Dermis blood vessel endothelial cell (primary cell): ENCODE measurements around the gene ARHGEF28. TPM values are rescaled to one million over a fixed set of nuclear protein-coding genes. Genes with fewer than 3 reads are reported as not detected.
A peak's percentile ranks its signal among the peaks of the same experiment; 100 is the strongest.

Experiments
- DNase-seq: peaks from one replicate; pipeline ENCODE4 v3.0.0; 2010
- total RNA-seq: library from RNA; depleted of rRNA; stranded (reverse); fragments of >200 nt; gene quantifications from 2 replicates; pipeline ENCODE4 v1.2.3, GENCODE V29; 2014

ARHGEF28 gene, protein sequence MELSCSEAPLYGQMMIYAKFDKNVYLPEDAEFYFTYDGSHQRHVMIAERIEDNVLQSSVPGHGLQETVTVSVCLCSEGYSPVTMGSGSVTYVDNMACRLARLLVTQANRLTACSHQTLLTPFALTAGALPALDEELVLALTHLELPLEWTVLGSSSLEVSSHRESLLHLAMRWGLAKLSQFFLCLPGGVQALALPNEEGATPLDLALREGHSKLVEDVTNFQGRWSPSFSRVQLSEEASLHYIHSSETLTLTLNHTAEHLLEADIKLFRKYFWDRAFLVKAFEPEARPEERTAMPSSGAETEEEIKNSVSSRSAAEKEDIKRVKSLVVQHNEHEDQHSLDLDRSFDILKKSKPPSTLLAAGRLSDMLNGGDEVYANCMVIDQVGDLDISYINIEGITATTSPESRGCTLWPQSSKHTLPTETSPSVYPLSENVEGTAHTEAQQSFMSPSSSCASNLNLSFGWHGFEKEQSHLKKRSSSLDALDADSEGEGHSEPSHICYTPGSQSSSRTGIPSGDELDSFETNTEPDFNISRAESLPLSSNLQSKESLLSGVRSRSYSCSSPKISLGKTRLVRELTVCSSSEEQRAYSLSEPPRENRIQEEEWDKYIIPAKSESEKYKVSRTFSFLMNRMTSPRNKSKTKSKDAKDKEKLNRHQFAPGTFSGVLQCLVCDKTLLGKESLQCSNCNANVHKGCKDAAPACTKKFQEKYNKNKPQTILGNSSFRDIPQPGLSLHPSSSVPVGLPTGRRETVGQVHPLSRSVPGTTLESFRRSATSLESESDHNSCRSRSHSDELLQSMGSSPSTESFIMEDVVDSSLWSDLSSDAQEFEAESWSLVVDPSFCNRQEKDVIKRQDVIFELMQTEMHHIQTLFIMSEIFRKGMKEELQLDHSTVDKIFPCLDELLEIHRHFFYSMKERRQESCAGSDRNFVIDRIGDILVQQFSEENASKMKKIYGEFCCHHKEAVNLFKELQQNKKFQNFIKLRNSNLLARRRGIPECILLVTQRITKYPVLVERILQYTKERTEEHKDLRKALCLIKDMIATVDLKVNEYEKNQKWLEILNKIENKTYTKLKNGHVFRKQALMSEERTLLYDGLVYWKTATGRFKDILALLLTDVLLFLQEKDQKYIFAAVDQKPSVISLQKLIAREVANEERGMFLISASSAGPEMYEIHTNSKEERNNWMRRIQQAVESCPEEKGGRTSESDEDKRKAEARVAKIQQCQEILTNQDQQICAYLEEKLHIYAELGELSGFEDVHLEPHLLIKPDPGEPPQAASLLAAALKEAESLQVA (N-terminal part only)
- total RNA-seq: 115 and 151 TPM in 2 replicates

DNA sequence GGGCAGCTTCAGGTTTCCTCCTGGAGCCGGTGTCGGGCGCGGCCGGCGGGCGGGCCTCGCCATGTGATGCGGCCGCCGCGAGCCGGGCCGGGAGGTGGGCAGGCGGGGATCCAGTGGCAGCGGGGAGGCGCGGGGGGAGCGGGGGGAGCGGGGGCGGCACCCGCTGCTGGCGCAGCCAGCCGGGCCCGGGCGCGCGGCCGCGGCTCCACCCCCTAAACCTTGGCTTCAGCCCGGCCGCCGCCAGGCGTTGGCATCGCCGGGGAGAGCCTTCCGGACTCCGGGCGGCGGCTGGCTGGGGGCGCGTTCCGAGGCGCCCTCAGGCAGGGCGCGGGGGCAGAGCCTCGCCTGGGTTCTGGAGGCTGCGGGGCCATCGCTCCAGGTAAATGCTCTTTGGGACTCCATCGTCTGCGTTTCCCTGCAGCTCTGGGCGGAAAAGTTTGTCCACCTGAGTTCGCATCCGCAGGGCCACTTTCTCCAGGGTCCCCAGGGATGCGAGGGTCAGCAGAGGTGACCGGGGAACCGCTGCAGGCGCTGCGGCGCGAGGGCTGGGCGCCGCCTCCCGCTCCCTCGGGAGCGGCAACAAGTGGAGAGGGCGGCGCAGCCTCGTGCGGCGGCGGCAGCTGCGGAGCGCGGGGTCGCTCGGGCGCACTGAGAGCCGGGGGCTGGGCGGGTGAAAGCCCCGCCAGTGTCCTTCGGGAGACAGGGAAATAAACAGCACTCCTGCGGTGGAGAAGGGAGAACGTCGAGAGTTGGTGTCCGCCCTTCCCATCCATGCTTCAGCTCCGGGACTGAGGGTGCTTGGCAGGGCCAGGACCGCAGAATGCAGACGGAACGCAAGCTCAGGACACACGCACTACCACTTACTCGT, at the start of gene ARHGEF28:
ARHGEF28 (plus strand) TSS at position 253 of the 868 bp plus-strand sequence. CDS start 58,656 bp downstream, outside the sequence.
- DNase-seq: peak; percentile 79

DNA sequence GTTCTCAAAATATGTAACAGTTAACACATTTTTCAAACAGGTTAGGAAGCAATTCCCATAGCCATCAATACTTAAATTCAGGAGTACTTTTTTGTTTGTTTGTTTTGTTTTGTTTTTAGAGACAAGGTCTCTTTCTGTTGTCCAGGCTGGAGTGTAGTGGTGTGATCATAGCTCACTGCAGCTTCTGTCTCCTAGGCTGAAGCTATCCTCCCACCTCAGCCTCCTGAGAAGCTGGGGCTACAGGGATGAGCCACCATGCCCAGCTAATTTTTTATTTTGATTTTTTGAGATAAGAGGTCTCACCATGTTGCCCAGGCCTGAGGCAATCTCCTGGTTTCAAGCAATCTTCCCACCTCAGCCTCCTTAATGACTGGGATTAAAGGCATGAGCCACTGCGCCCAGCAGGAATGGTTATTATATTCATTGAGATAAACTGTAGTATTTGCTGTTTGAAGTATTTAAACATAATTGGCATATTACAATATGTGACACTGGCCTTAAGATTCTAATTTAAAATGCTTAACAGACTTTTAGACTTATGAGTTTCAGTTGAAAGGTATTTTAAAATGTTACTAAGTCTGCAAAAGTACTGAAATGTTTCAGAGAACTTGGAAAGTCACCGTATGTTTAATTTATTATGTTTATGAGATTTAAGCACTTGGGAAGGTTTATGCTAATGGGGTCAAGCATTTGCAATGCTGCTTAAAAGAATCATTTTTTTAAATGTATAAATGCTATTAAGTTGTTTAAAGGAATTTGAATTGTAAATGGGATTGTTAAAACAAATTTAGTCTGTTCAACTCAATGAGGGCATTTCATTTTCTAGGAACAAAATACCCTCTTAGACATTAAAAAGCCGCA, 43.5 kb upstream of the ARHGEF28 start:
- DNase-seq: no peak

DNA sequence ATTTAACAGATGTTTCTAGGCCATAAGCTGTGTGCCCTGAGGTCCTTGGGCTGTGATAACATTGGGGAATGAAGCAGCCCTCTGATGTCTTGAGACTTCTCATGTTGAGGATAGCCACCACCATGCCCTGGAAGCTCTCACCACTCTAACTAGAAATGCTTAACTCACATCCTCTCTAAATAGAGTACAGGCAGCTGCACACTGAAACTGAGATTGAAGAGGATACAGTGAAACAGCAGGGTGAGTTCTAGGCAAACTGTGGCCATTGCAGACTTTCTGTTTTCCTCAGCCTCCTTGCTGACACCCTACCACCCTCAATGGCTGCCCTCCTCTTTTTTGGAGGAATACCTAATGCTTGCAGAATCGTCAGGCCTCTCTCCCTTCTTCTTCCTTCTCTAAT, 38.1 kb upstream of the ARHGEF28 start:
- no peak for DNase-seq

DNA sequence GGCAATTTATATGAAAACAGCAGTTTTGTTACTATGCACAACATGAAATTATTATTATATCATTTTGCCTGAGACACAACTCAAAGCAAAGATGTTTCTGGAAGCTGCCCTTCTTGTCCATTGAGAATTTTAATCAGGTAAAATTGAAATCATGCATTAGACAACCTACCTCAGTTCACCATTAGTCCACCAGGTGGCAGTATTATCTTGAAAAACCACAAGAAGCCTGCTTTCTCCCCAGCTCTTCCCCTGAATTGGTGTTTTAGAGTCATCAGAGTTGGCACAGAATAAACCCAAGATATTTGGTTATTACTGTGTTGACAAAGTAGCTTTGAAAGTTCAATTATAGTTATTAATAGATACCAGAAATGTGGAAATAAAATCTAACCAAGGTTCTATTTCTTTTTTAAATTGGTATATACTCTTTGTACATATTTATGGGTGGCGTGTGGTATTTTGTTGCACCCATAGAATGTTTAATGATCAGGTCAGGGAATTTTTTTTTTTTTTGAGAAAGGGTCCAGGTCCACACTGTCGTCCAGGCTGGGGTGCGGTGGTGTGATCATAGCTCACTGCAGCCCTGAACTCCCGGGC, 34.8 kb upstream of the ARHGEF28 start:
- peak; percentile 94 for DNase-seq

DNA sequence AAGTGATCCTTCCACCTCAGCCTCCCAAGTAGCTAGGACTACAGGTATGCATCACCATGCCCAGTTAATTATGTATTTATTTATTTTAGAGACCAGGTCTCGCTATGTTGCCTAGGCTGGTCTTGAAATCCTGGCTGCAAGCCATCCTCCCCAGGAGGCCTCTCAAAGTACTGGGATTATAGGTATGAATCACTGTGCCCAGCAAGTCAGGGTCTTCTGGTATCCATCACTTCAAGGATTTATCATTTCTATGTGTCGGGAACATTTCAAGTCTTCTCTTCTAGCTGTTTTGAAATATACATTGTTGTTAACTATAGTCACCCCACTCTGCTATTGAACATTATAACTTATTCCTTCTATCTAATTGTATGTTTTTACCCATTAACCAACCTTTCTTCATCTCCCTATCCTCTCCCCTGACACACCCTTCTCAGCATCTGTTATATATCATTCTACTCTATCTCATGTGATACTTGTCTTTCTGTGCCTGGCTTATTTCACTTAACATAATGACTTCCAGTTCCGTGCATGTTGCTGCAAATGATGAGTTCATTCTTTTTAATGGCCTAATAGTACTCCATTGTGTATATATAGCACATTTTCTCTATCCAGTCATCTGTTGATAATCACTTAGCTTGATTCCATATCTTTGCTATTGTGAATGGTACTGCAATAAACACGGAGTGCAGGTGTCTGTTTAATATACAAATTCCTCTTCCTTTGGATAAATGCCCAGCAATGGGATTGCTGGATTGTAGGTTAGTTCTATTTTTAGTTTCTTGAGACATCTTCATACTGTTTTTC, 34.1 kb upstream of the ARHGEF28 start:
- DNase-seq: peak; percentile 35

DNA sequence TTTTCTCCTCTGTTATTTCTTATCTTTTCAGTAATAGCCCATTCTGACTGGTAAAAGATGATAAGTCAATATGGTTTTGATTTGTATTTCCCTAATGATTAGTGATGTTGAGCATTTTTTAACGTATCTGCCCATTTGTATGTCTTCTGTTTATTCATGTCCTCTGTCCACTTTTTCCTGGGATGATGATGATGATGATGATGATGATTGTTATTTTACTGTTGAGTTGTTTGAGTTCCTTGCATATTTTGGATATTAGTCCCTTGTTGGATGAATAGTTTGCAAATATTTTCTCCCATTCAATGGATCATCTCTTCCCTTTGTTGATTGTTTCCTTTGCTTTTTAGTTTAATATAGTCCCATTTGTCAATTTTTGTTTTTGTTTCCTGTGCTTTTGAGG, 33.4 kb upstream of the ARHGEF28 start:
- DNase-seq: peak; percentile 12

DNA sequence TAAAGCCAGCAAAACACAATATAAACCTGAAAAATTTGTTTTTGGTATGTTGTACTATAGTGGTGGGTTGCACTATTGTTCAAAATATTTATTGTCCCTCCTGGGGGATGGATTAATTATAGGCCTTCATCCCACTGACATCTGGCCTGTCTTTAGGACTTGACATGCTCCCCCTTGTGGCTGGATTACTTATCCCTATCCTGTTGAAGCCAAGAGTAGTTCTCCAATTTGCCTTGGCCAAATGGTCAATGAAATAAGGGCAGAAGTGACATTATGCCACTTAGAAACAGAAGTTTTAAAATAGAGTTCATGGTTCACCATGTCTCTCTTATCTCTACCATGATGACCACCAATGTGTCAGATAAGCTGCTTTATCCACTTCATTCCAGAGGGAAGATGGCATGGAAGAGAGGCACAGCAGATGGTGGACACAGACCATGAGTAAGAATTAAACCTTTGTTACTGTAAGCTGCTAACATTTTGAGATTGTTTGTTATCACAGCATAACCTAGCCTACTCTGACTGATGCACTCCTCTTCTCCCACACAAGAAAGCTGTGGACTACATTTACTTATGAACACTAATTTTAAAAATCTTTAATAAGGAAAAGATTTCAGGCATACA, 29.2 kb upstream of the ARHGEF28 start:
- DNase-seq: peak; percentile 72

DNA sequence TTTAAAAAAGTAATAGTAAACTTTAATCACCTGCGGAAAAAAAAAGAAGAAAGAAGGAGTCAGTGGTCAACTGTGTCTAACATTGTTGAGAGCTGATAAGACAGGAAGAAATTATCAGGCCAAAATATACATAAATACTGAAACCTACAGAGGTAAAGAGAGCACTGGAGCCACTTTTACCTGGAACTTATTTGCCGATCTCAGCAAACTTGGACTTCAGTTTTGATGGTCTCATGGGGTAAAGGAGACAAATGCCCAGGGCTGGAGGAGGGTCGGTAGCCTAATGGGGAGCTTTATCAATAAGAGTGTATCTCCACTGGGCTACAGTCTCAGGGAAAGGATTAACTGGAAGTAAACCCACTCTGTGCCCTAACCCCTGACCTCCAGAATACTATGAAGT, 26.6 kb upstream of the ARHGEF28 start:
- DNase-seq: no peak

DNA sequence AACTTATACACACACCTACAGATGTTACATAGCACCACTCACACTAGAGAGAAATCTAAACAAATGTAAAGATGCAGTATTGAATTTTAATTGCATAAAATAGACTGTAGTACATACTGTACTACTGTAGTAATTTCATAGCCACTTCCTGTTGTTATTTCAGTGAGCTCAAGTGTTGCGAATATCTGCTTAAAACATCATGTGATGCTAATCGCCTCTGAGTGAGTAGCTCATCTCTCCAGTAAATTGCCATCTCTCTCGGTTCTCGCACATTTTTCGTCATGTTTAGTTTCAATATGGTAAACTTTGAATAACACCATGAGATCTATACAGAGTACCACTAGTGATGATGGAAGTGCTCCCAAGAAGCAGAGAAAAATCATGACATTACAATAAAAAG, 22.0 kb upstream of the ARHGEF28 start:
- peak; percentile 61 for DNase-seq

DNA sequence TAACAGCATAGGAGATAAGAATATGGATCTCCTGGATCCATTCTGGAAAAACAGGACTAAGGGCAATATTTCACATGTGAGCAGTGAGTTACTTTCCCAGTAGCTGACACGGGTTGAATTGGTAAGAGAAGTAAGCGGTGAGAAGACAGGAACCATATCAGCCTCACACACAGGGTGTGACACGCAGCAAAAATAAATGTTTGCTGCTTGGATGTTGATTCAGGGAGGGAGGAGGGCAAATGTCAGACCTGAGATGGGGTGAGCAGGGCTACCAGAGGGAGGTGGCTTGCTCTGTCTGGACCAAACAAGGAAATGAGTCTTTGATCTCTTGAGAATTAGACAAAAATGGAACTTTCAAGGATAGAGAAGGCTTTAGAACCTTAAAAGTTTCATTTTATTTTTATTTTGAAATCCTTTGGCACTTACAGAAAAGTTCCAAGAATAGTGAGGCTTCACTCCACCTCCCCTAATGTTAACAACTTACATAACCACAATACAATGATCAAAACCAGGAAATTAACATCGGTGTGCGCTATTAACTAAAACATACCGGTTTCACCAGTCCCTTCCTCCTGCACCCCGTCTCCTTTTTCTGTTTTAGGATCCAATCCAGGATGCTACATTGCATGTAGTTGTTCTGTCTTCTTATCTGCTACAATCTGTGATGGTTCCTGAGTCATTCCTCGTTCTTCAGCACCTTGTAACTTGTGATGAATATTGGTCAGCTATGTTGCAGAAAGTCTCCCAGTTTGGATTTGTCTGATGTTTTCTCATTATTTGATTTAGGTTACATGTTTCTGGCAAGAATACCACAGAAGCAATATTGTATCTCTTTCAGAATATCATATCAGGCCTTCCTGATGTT, 20.5 kb upstream of the ARHGEF28 start:
- peak; percentile 73 for DNase-seq

DNA sequence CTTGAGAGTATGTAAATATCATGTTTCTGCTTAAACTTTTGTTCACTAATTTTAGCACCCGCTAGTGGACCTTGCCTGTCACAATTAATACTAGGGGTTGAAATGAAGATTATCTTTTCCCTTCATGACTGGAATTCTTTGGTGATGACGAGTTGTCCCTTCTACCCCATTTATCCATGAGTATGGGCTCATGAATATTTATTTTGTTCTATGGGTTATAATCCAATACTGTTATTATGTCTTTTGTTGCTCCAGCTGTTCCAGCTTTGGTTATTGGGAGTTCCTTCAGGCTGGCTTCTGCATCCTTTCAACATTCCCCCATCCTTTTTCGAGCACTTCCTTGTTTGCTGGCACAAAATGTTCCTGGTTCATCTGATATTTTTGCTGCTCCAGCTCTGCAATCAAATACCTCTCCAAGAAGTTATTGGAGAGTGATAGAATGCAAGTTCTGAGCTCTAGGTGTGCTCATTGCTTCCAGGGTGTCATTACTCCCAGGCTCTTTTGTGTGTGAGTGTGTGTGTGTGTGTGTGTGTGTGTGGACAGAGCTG, 19.7 kb upstream of the ARHGEF28 start:
- DNase-seq: no peak

DNA sequence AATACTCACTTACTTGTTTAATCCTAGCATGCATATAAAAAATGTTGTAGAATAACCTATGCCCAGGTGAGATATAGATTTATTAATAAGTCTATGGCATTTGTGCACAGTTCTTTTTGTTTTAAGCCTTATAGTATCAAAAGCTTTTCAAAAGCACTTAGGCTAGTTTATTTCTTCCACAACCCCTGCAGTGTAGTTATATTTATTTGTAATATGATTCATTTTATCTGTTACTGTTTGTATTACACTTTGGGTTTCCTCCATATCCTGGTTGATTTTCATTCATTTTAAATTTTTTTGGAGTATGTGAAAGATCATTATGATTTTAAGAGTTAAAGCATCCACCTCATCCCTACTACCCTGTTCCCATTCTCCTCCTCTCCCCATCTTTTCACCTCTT, 18.8 kb upstream of the ARHGEF28 start:
- DNase-seq: no peak

DNA sequence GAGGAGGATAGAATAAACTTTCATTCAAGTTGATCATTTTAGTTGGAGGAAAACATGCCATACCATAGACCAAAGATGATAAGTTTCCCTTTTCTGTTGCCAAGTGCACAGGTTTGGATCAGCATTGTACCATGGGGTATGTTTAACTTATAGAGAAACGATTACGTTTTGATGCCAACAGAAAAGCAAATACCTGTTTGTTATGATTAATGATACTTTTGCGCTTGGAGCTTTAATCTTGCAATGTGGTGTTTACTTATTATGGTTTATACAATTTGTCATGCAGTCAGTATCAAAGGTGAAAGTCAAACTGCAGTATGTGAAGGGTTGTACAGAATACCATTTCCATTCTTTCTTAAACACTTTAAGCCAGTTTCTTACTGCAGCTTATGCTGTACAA, 13.2 kb upstream of the ARHGEF28 start:
- DNase-seq: no peak

DNA sequence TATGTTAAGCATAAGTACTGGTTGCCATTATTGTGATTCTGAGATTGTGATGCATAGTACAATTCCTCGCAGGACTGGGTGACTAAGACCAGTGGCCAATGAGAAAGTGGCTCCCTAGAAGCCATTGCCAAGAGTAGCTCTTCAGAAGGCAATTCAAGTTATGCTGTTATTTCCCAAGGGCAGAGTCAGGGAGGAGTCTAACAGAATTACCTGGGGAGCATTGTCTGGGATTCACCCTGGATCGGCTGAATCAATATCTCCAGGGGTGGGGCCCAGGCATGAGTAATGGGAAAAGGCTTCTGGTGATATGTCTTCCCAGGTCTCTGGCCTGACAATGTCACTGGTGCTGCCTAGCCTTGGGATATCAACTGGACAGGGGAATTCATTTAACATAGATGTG, 10.9 kb upstream of the ARHGEF28 start:
- no peak for DNase-seq

DNA sequence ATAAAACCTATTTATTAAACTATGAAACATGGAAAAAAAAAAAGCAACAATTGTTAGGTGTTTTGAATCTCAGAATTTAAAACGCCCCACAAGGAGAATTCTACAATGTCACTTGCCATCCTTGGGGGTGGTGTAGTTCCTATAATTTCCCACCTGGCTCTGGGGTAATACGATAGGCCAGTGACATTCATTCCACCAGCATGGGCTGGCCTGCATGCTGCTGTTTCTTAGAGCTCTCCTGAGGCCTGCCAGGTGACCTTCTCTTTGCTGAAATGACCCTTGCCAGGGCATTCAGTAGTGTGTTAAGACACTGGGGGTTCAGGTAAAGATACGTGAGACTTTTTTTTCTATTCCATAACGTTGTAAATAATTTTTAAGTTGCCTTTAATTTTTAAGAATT, 10.0 kb upstream of the ARHGEF28 start:
- no peak for DNase-seq

DNA sequence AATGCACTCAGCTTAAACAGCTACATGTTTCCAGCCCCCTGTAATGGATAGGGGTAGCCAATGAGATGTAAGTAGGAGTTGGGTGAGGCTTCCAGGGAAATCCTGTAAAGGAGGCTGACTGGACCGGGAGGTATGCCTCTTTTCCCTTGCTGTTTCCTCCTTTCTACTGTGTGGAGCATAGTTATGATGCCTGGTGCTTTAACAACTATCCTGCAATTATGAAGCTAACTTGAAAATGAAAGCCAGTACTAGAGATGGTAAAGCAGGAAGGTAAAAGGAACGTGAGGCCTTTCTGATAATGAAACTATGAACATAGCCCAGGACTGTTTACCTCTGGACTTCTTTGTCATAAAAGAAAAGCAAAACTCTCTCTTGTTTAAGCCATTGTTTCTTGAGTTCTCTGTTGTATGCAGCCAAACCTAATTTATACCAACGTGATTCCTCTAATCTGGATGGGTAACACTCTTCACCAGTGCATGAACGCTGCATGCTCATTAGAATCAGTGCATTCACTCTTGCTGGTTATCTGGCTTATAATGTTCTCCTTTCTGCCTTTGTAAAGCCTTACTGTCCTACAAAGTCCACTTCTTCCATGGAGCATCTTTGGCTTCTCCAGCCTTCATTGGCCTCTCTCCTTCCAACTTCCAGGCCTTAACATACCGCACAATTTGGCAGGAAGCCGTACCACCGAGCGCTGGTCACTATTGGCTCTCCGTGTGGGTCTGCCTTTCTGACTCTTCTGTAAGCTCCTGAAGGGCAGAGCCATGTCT, 8.3 kb upstream of the ARHGEF28 start:
- peak; percentile 80 for DNase-seq
